ENCODE results near the gene PYGO1. TPM values are rescaled to one million over a fixed set of nuclear protein-coding genes. Genes with fewer than 3 reads are reported as not detected.

Gene PYGO1
- polyA plus RNA-seq, 3 donors, result not detected

GRCh38 chr15:55515991-55516776 lies 72.0 kb downstream of the PYGO1 start:
- Histone ChIP-seq H3K36me3 (replicated peaks in 1 of 2; ENCODE audit: control insufficient read depth in 1 of 2, insufficient read depth in 2 of 2, low read length in 2 of 2) (no peaks in the 10 kb centered on the region), H3K27ac (ENCODE audit: low read depth in 1 of 2, low read length in 2 of 2) (no peak overlapping the region), H4K20me1 (ENCODE audit: insufficient read depth, low read length) (no peaks in the 10 kb centered on the region), H3K9ac (ENCODE audit: insufficient read depth, low read length, poor library complexity, severe bottlenecking) (no peak overlapping the region), H3K4me3 (replicated peaks in 1 of 3; ENCODE audit: low read depth in 2 of 3, low read length in 3 of 3) (no peak overlapping the region), H3K4me1 (ENCODE audit: control insufficient read depth in 1 of 2, insufficient read depth in 2 of 2, low read length in 2 of 2) (no peaks in the 10 kb centered on the region), H3K27me3 (ENCODE audit: control insufficient read depth in 2 of 2, insufficient read depth in 2 of 2, low read length in 2 of 2) (no peaks in the 10 kb centered on the region), H3K79me2 (ENCODE audit: insufficient read depth, low read length) (no peaks in the 10 kb centered on the region), H3K4me2 (replicated peaks; ENCODE audit: extremely low read depth, low read length, poor library complexity, severe bottlenecking) (no peak overlapping the region), H3K9me3 (replicated peaks in 1 of 2; ENCODE audit: control insufficient read depth in 1 of 2, insufficient read depth in 1 of 2, low read length in 2 of 2) (no peaks in the 10 kb centered on the region), H2AFZ (ENCODE audit: insufficient read depth, low read depth, low read length, poor library complexity, severe bottlenecking) (no peak overlapping the region)
- Mint-ChIP-seq H3K27me3 (ENCODE audit: low read depth in 3 of 3) (peaks cover 4 to 9% (median 8%) of the 10 kb centered on the region in 3 donors), H3K4me1 (no peaks in the 10 kb centered on the region), H3K4me3 (no peak overlapping the region), H3K27ac (no peak overlapping the region), H3K9me3 (peaks cover 0 to 2% (median 0%) of the 10 kb centered on the region in 7 donors), H3K36me3 (no peaks in the 10 kb centered on the region)
- TF ChIP-seq CTCF (IDR thresholded peaks at IDR 0.05), result no peak
- 97% methylated on average over 6 of the region's 12 CpGs for WGBS (ENCODE audit: insufficient coverage)
- intact Hi-C loops (cut with micrococcal nuclease), result no loop called here
- no peak for DNase-seq

- no peaks in the 10 kb centered on the region for H3K36me3 ChIP-seq (replicated peaks in 1 of 2; ENCODE audit: control insufficient read depth in 1 of 2, insufficient read depth in 2 of 2, low read length in 2 of 2)
- TF ChIP-seq CTCF (IDR thresholded peaks at IDR 0.05), result no peak
- H3K9me3 ChIP-seq (replicated peaks in 1 of 2; ENCODE audit: control insufficient read depth in 1 of 2, insufficient read depth in 1 of 2, low read length in 2 of 2), result no peaks in the 10 kb centered on the region
- H3K36me3 Mint-ChIP-seq, result no peaks in the 10 kb centered on the region
- peaks cover 0 to 2% (median 0%) of the 10 kb centered on the region in 7 donors for H3K9me3 Mint-ChIP-seq
- no peak overlapping the region for H2AFZ ChIP-seq (ENCODE audit: insufficient read depth, low read depth, low read length, poor library complexity, severe bottlenecking)
- no peak overlapping the region for H3K4me3 Mint-ChIP-seq
- peaks cover 4 to 9% (median 8%) of the 10 kb centered on the region in 3 donors for H3K27me3 Mint-ChIP-seq (ENCODE audit: low read depth in 3 of 3)
- no peak overlapping the region for H3K27ac Mint-ChIP-seq
- H3K79me2 ChIP-seq (ENCODE audit: insufficient read depth, low read length), result no peaks in the 10 kb centered on the region
- H3K27ac ChIP-seq (ENCODE audit: low read depth in 1 of 2, low read length in 2 of 2), result no peak overlapping the region
- H3K4me1 ChIP-seq (ENCODE audit: control insufficient read depth in 1 of 2, insufficient read depth in 2 of 2, low read length in 2 of 2), result no peaks in the 10 kb centered on the region
- H4K20me1 ChIP-seq (ENCODE audit: insufficient read depth, low read length), result no peaks in the 10 kb centered on the region
- H3K9ac ChIP-seq (ENCODE audit: insufficient read depth, low read length, poor library complexity, severe bottlenecking), result no peak overlapping the region
- H3K4me3 ChIP-seq (replicated peaks in 1 of 3; ENCODE audit: low read depth in 2 of 3, low read length in 3 of 3), result no peak overlapping the region
- intact Hi-C loops (cut with micrococcal nuclease), result no loop called here
- DNase-seq, result no peak
- no peaks in the 10 kb centered on the region for H3K4me1 Mint-ChIP-seq
- no peak overlapping the region for H3K4me2 ChIP-seq (replicated peaks; ENCODE audit: extremely low read depth, low read length, poor library complexity, severe bottlenecking)
- no peaks in the 10 kb centered on the region for H3K27me3 ChIP-seq (ENCODE audit: control insufficient read depth in 2 of 2, insufficient read depth in 2 of 2, low read length in 2 of 2)
- 86% methylated on average over 4 of the region's 4 CpGs for WGBS (ENCODE audit: insufficient coverage)
Measured at GRCh38 chr15:55515491-55515890, 72.7 kb downstream of the PYGO1 start.
